ENCODE data around the gene HYAL2.

HYAL2 gene

GRCh38 chr3:50350527-50351322 lies 28.2 kb upstream of the HYAL2 start, which contains the start of the genes CYB561D2 and NPRL2:
Gene CYB561D2 (plus strand): TSS chr3:50350862. CDS start chr3:50351434, 572 bp downstream.
Gene NPRL2 (minus strand): TSS chr3:50350775. CDS start chr3:50350652, 123 bp downstream.
- DNase-seq: peak; percentile 73 to 91

- no peak for DNase-seq
These were observed 27.6 kb upstream of the HYAL2 start for GRCh38 chr3:50350213-50350526.

GRCh38 chr3:50347187-50347813 lies 24.8 kb upstream of the HYAL2 start:
- peak in 1 of 2 experiments; percentile 59 for DNase-seq

GRCh38 chr3:50345586-50346234 lies 23.2 kb upstream of the HYAL2 start, which contains the start of gene ZMYND10:
Gene ZMYND10 (minus strand): TSS chr3:50345732. CDS start chr3:50345579, 153 bp downstream.
- no peak for DNase-seq

GRCh38 chr3:50345008-50345407 lies 22.5 kb upstream of the HYAL2 start:
- no peak for DNase-seq

GRCh38 chr3:50342813-50343633 lies 20.5 kb upstream of the HYAL2 start:
- no peak for DNase-seq

- no peak for DNase-seq
These were observed 19.6 kb upstream of the HYAL2 start for GRCh38 chr3:50341996-50342650.

GRCh38 chr3:50341537-50341936 lies 19.0 kb upstream of the HYAL2 start:
- no peak for DNase-seq

- no peak for DNase-seq
These were observed 18.1 kb upstream of the HYAL2 start, which contains the start of gene RASSF1 for GRCh38 chr3:50340448-50341329. Gene RASSF1 (minus strand): TSS chr3:50340836. CDS start chr3:50340805, 31 bp downstream.

GRCh38 chr3:50340147-50340447 lies 17.6 kb upstream of the HYAL2 start:
- no peak for DNase-seq

GRCh38 chr3:50339485-50340146 lies 17.1 kb upstream of the HYAL2 start:
- no peak for DNase-seq

GRCh38 chr3:50338965-50339364 lies 16.4 kb upstream of the HYAL2 start:
- no peak for DNase-seq

GRCh38 chr3:50337175-50337861 lies 14.8 kb upstream of the HYAL2 start:
- peak; percentile 80 to 95 for DNase-seq

GRCh38 chr3:50336452-50337174 lies 14.1 kb upstream of the HYAL2 start:
- no peak for DNase-seq

GRCh38 chr3:50334339-50335075 lies 12.0 kb upstream of the HYAL2 start:
- DNase-seq: no peak

GRCh38 chr3:50333744-50334328 lies 11.3 kb upstream of the HYAL2 start:
- DNase-seq: no peak

- no peak for DNase-seq
These were observed 8.9 kb upstream of the HYAL2 start for GRCh38 chr3:50331364-50331907.

GRCh38 chr3:50330330-50330729 lies 7.8 kb upstream of the HYAL2 start:
- no peak for DNase-seq
